ENCODE measurements around the gene CBX1.

- TF ChIP-seq CTCF (IDR thresholded peaks at IDR 0.05) (no peak), POLR2A (IDR thresholded peaks at IDR 0.05) (no peak)
Measured at GRCh38 chr17:48037838-48038323, 63.4 kb downstream of the CBX1 start.

All from body of pancreas (tissue), 4 donors.